Osteocyte (in vitro differentiated cells): ENCODE results near the gene GRM4. TPM values are rescaled to one million over a fixed set of nuclear protein-coding genes. Genes with fewer than 3 reads are reported as not detected.

ENCODE experiments used
- DNase-seq: peaks from one replicate; pipeline ENCODE4 v3.0.0; 2021; ENCODE audit warnings: mixed read lengths; ENCODE audit not compliant: unreplicated experiment; ENCODE audit errors: extremely low spot score
- H3K27ac Mint-ChIP-seq: one replicate; pipeline ENCODE4 v1.8.0; 2021; ENCODE audit warnings: mild to moderate bottlenecking, mixed read lengths; ENCODE audit not compliant: unreplicated experiment
- H3K27me3 Mint-ChIP-seq: one replicate; pipeline ENCODE4 v1.8.0; 2021; ENCODE audit warnings: mixed read lengths; ENCODE audit not compliant: unreplicated experiment
- H3K36me3 Mint-ChIP-seq: one replicate; pipeline ENCODE4 v1.8.0; 2021; ENCODE audit warnings: mixed read lengths; ENCODE audit not compliant: unreplicated experiment
- H3K4me1 Mint-ChIP-seq: one replicate; pipeline ENCODE4 v1.8.0; 2021; ENCODE audit warnings: mixed read lengths; ENCODE audit not compliant: unreplicated experiment
- H3K4me3 Mint-ChIP-seq: one replicate; pipeline ENCODE4 v1.8.0; 2021; ENCODE audit warnings: mild to moderate bottlenecking, moderate library complexity, mixed read lengths; ENCODE audit not compliant: unreplicated experiment
- H3K9me3 Mint-ChIP-seq: one replicate; pipeline ENCODE4 v1.8.0; 2021; ENCODE audit warnings: mixed read lengths; ENCODE audit not compliant: unreplicated experiment
- CTCF ChIP-seq: fragments of 200-600 bp; sonication (generic); IDR thresholded peaks from 2 replicates; pipeline ENCODE4 v1.5.0; 2021; ENCODE audit warnings: antibody characterized with exemption, mild to moderate bottlenecking, moderate library complexity
- total RNA-seq: library from RNA; stranded (reverse); gene quantifications from 2 replicates; pipeline ENCODE4 v1.2.1, GENCODE V29; 2021

GRM4 gene
- total RNA-seq, 1 donor from 2014 or later: 0.40 TPM

GRCh38 chr6:34176261-34177031, 30.6 kb upstream of the GRM4 start:
- peaks cover 11% of the 10 kb centered on the region for H3K27me3 Mint-ChIP-seq
- no peak overlapping the region for H3K4me3 Mint-ChIP-seq
- H3K9me3 Mint-ChIP-seq: no peaks in the 10 kb centered on the region
- no peak for DNase-seq
- H3K27ac Mint-ChIP-seq: no peak overlapping the region
- TF ChIP-seq CTCF: no peak
- H3K36me3 Mint-ChIP-seq: no peaks in the 10 kb centered on the region
- H3K4me1 Mint-ChIP-seq: no peaks in the 10 kb centered on the region

GRCh38 chr6:34174846-34175399, 29.0 kb upstream of the GRM4 start:
- Mint-ChIP-seq H3K9me3 (no peaks in the 10 kb centered on the region), H3K4me1 (no peaks in the 10 kb centered on the region), H3K27ac (no peak overlapping the region), H3K27me3 (peaks cover 19% of the 10 kb centered on the region), H3K4me3 (no peak overlapping the region), H3K36me3 (no peaks in the 10 kb centered on the region)
- DNase-seq: no peak
- TF ChIP-seq CTCF: no peak

- peaks cover 27% of the 10 kb centered on the region for H3K27me3 Mint-ChIP-seq
- H3K4me1 Mint-ChIP-seq: no peaks in the 10 kb centered on the region
- no peak for TF ChIP-seq CTCF
- H3K27ac Mint-ChIP-seq: no peak overlapping the region
- H3K4me3 Mint-ChIP-seq: no peak overlapping the region
- no peak for DNase-seq
- H3K9me3 Mint-ChIP-seq: no peaks in the 10 kb centered on the region
- no peaks in the 10 kb centered on the region for H3K36me3 Mint-ChIP-seq
Observed at GRCh38 chr6:34172961-34173775, 27.3 kb upstream of the GRM4 start.

GRCh38 chr6:34170346-34170745, 24.5 kb upstream of the GRM4 start:
- no peaks in the 10 kb centered on the region for H3K4me1 Mint-ChIP-seq
- no peaks in the 10 kb centered on the region for H3K9me3 Mint-ChIP-seq
- H3K27me3 Mint-ChIP-seq: peaks cover 46% of the 10 kb centered on the region
- no peak overlapping the region for H3K4me3 Mint-ChIP-seq
- no peak for TF ChIP-seq CTCF
- no peaks in the 10 kb centered on the region for H3K36me3 Mint-ChIP-seq
- no peak for DNase-seq
- no peak overlapping the region for H3K27ac Mint-ChIP-seq

GRCh38 chr6:34169897-34170296, 24.0 kb upstream of the GRM4 start:
- peaks cover 50% of the 10 kb centered on the region for H3K27me3 Mint-ChIP-seq
- H3K4me1 Mint-ChIP-seq: no peaks in the 10 kb centered on the region
- H3K4me3 Mint-ChIP-seq: no peak overlapping the region
- no peaks in the 10 kb centered on the region for H3K36me3 Mint-ChIP-seq
- H3K27ac Mint-ChIP-seq: no peak overlapping the region
- no peaks in the 10 kb centered on the region for H3K9me3 Mint-ChIP-seq
- no peak for DNase-seq
- TF ChIP-seq CTCF: no peak
